Smooth muscle cell (in vitro differentiated cells): ENCODE data around the gene SSTR5. TPM values are rescaled to one million over a fixed set of nuclear protein-coding genes. Genes with fewer than 3 reads are reported as not detected.
"Not testable (repeated sequence)": the region's sequence is repeated elsewhere in the genome, so short reads cannot be mapped to it uniquely, and the experiment has no call there.

Source experiments
- DNase-seq: peaks from one replicate; lab custom pipeline; 2025; ENCODE audit not compliant: unreplicated experiment; lab: John Stamatoyannopoulos, UW
- H2AFZ ChIP-seq: fragments of 200-600 bp; sonication (generic); 2 replicates; pipeline ENCODE4 v1.6.0; 2016; ENCODE audit warnings: antibody characterized with exemption, low read depth, mild to moderate bottlenecking
- H3F3A ChIP-seq: fragments of 200-600 bp; sonication (generic); 2 replicates; pipeline ENCODE4 v1.6.0; 2017; ENCODE audit warnings: antibody characterized with exemption, low read depth
- H3K27ac ChIP-seq: fragments of 200-600 bp; sonication (generic); 2 replicates; pipeline ENCODE4 v1.5.1; 2016; ENCODE audit warnings: low read depth, mild to moderate bottlenecking
- H3K27me3 ChIP-seq: fragments of 200-600 bp; sonication (generic); 2 replicates; pipeline ENCODE4 v1.6.1; 2016; ENCODE audit warnings: low read depth, mild to moderate bottlenecking
- H3K36me3 ChIP-seq: fragments of 200-600 bp; sonication (generic); 2 replicates; pipeline ENCODE4 v1.5.1; 2016; ENCODE audit warnings: low read depth
- H3K4me1 ChIP-seq: fragments of 200-600 bp; sonication (generic); 2 replicates; pipeline ENCODE4 v1.5.1; 2016; ENCODE audit warnings: low read depth
- H3K4me2 ChIP-seq: fragments of 200-600 bp; sonication (generic); 2 replicates; pipeline ENCODE4 v1.6.0; 2016; ENCODE audit warnings: mild to moderate bottlenecking
- H3K4me3 ChIP-seq: fragments of 200-600 bp; sonication (generic); 2 replicates; pipeline ENCODE4 v1.5.1; 2016; ENCODE audit warnings: mild to moderate bottlenecking
- H3K79me2 ChIP-seq: fragments of 200-600 bp; sonication (generic); 2 replicates; pipeline ENCODE4 v1.6.0; 2016; ENCODE audit warnings: low read depth, mild to moderate bottlenecking
- H3K9ac ChIP-seq: fragments of 200-600 bp; sonication (generic); 2 replicates; pipeline ENCODE4 v1.6.0; 2016; ENCODE audit warnings: low read depth
- H3K9me3 ChIP-seq: fragments of 200-600 bp; sonication (generic); replicated peaks from 2 replicates; pipeline ENCODE4 v1.5.1; 2016; ENCODE audit warnings: low read depth
- H4K20me1 ChIP-seq: fragments of 200-600 bp; sonication (generic); 2 replicates; pipeline ENCODE4 v1.6.0; 2016; ENCODE audit warnings: low read depth
- WGBS: methylation state at CpG from one replicate; pipeline ENCODE4 v1.1.7; 2016; ENCODE audit warnings: low lambda C conversion rate; 5-methylcytosine and 5-hydroxymethylcytosine counted together
- polyA plus RNA-seq: library from polyadenylated mRNA; unstranded; fragments of >200 nt; fragmentation: Nextera tagmentation; extraction: Ambion mirVana; gene quantifications from 2 replicates; pipeline ENCODE4 v1.2.1, GENCODE V29; 2016
- total RNA-seq: library from RNA; depleted of rRNA; stranded (reverse); fragments of >200 nt; gene quantifications from 2 replicates; pipeline ENCODE4 v1.2.3, GENCODE V29; 2014
- TF ChIP-seq, protein P1 (sequence below): fragments of 200-600 bp; sonication (generic); IDR thresholded peaks from 2 replicates; pipeline ENCODE4 v1.5.1; 2017; ENCODE audit warnings: borderline replicate concordance, mild to moderate bottlenecking, antibody characterized with exemption; ENCODE audit not compliant: insufficient read depth, poor library complexity, severe bottlenecking

SSTR5 gene
- total and polyA plus RNA-seq, 2 experiments from 2014 or later = not detected

DNA sequence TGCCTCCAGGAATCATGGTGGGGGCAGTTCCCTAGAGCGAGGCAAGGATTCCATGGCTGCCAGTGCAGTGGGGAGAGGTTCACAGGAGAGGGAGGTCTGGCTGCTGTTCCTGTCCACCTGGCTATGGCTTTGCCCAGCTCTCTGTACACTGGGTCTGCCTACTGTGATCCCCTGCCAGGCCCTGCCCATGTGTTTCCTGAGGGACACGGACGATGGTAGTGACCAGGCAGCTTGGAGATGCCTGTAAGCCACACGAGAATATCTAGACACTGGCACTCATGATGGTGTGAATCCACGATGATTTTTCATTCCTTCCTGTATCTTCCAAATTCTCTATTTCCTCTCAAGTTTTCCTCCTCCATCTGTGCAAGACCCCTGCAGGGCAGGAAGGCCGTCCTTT, 12.4 kb downstream of the SSTR5 start:
- Histone ChIP-seq H3K9ac (no peak overlapping the region), H3K4me3 (no peak overlapping the region), H3K4me1 (peaks cover 5% of the 10 kb centered on the region), H3K9me3 (no peaks in the 10 kb centered on the region), H3K27ac (no peak overlapping the region), H3K27me3 (no peaks in the 10 kb centered on the region), H3F3A (no peaks in the 10 kb centered on the region), H4K20me1 (no peaks in the 10 kb centered on the region), H3K4me2 (no peak overlapping the region), H3K79me2 (no peaks in the 10 kb centered on the region), H3K36me3 (no peaks in the 10 kb centered on the region), H2AFZ (no peak overlapping the region)
- TF ChIP-seq, protein P1, sequence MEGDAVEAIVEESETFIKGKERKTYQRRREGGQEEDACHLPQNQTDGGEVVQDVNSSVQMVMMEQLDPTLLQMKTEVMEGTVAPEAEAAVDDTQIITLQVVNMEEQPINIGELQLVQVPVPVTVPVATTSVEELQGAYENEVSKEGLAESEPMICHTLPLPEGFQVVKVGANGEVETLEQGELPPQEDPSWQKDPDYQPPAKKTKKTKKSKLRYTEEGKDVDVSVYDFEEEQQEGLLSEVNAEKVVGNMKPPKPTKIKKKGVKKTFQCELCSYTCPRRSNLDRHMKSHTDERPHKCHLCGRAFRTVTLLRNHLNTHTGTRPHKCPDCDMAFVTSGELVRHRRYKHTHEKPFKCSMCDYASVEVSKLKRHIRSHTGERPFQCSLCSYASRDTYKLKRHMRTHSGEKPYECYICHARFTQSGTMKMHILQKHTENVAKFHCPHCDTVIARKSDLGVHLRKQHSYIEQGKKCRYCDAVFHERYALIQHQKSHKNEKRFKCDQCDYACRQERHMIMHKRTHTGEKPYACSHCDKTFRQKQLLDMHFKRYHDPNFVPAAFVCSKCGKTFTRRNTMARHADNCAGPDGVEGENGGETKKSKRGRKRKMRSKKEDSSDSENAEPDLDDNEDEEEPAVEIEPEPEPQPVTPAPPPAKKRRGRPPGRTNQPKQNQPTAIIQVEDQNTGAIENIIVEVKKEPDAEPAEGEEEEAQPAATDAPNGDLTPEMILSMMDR = no peak
- WGBS = 94% methylated on average over 6 of the region's 6 CpGs
- DNase-seq = no peak

DNA sequence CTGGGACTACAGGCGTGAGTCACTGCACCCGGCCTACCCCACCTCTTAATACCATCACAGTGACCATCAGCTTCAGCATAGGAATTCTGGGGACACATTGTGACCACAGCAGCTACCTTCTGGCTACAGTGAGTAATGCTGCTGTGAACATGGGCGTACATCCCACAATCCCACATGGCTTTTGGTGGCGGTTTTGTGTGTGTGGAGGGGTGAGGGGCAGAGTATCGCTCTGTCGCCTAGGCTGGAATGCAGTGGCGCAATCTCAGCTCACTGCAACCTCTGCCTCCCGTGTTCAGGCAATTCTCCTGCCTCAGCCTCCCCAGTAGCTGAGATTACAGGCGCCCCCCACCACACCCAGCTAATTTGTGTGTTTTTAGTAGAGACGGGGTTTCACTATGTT, 13.9 kb downstream of the SSTR5 start:
- H3K4me1 ChIP-seq, H2AFZ ChIP-seq, H3K27ac ChIP-seq, H3K9ac ChIP-seq, DNase-seq, H4K20me1 ChIP-seq, H3K4me3 ChIP-seq, H3K36me3 ChIP-seq, H3F3A ChIP-seq, H3K27me3 ChIP-seq, H3K9me3 ChIP-seq, H3K4me2 ChIP-seq, H3K79me2 ChIP-seq: not testable (repeated sequence)
- WGBS = 85% methylated on average over 10 of the region's 10 CpGs

DNA sequence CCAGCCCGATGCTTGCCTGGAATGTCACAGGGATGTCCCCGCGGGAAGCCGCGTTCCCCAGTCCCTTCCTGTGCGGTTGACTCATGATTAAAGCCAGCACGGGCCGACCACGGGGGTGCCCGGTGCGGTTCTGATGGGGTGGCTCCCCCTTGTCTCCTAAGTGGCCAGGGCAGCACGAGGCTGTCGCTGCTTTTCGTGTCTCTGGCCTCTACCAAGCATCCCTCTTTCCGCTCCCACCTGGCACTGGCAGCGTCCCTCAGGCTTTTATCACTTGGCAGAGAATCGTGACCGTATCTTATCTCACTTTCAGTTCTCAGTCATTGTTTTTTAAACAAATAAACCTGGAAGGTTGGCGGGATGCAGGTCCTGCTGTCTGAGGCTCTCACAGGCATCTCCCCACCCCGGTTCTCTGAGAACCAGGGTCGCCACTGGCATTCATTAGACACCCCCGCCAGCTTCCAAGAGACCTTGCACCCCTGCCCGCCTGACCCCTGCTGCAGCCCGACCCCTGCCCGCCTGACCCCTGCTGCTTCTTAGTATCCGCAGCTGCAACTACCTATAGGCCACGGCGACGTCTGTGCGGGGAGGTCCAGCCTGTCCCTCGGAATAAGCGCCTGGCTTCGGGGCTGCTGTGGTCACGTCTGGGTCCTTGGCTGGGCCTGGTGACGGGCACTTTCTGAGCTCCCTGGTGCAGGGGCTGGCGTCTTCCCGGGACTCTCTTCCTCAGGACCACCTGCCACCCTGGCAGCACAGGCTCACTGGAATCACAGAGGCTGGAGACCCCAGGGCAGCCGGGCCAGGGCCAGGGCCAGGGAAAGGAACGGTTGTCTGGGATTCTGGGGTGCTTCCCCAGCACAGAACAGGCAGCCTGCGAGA, 16.0 kb downstream of the SSTR5 start:
- Histone ChIP-seq H3K4me1 (no peaks in the 10 kb centered on the region), H3K27ac (no peak overlapping the region), H2AFZ (no peak overlapping the region), H3K4me3 (no peak overlapping the region), H3K9me3 (no peaks in the 10 kb centered on the region), H3K9ac (no peak overlapping the region), H3K4me2 (no peak overlapping the region), H4K20me1 (no peaks in the 10 kb centered on the region), H3K27me3 (no peaks in the 10 kb centered on the region), H3K36me3 (no peaks in the 10 kb centered on the region), H3K79me2 (no peaks in the 10 kb centered on the region), H3F3A (no peaks in the 10 kb centered on the region)
- 88% methylated on average over 39 of the region's 40 CpGs for WGBS
- TF ChIP-seq, protein P1 = no peak
- DNase-seq = no peak

DNA sequence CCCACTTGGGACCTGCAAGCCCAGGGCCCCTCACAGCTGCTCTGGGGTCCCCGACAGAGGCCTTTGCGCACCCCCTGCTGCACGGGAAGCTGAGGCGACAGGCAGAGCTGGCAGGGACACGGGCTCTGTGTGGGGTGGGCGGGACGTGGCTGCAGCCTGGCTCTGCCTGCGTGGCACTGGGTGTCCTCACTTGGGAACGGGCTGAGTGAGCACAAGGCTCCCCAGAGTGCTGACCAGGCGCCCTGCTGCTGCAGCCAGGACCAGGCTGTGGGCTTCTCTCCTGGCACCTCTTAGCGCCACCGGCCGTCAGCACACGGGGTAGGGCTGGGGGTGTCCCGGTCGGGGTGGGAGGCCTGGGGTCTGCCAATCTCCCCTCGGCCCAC, 16.9 kb downstream of the SSTR5 start:
- no peaks in the 10 kb centered on the region for H3F3A ChIP-seq
- no peaks in the 10 kb centered on the region for H4K20me1 ChIP-seq
- H3K4me2 ChIP-seq = no peak overlapping the region
- no peaks in the 10 kb centered on the region for H3K9me3 ChIP-seq
- H3K36me3 ChIP-seq = no peaks in the 10 kb centered on the region
- no peaks in the 10 kb centered on the region for H3K4me1 ChIP-seq
- H3K79me2 ChIP-seq = no peaks in the 10 kb centered on the region
- H3K4me3 ChIP-seq = no peak overlapping the region
- 91% methylated on average over 11 of the region's 17 CpGs for WGBS
- DNase-seq = no peak
- no peak overlapping the region for H2AFZ ChIP-seq
- TF ChIP-seq, protein P1 = no peak
- no peak overlapping the region for H3K27ac ChIP-seq
- H3K27me3 ChIP-seq = no peaks in the 10 kb centered on the region
- no peak overlapping the region for H3K9ac ChIP-seq
